Kidney tubule cell (primary cell): Measurements from ENCODE around the gene SAMD8.

Source experiments
- DNase-seq: peaks from one replicate; pipeline ENCODE4 v3.0.0-alpha.2; 2018; ENCODE audit warnings: low spot score

The SAMD8 gene

GRCh38 chr10:75223507-75223906 lies 112.1 kb downstream of the SAMD8 start:
- DNase-seq, result peak; percentile 35

- no peak for DNase-seq
These were observed 114.6 kb downstream of the SAMD8 start for GRCh38 chr10:75226095-75226494.

- DNase-seq, result no peak
These were observed 115.2 kb downstream of the SAMD8 start for GRCh38 chr10:75226656-75227055.

- DNase-seq, result no peak
These were observed 116.8 kb downstream of the SAMD8 start for GRCh38 chr10:75228278-75228677.

GRCh38 chr10:75228834-75229233 lies 117.4 kb downstream of the SAMD8 start:
- no peak for DNase-seq

- no peak for DNase-seq
These were observed 118.5 kb downstream of the SAMD8 start for GRCh38 chr10:75229971-75230370.

GRCh38 chr10:75230600-75231038 lies 119.2 kb downstream of the SAMD8 start:
- peak; percentile 87 for DNase-seq
